HG03520 (cell line): Measurements from ENCODE around the gene ABLIM3.

Experiments
- ATAC-seq: cut with Tn5 transposase; IDR thresholded peaks from one replicate; pipeline ENCODE4 v1.9.1; 2021; ENCODE audit warnings: mild to moderate bottlenecking, moderate library complexity; ENCODE audit not compliant: unreplicated experiment

The ABLIM3 gene

DNA sequence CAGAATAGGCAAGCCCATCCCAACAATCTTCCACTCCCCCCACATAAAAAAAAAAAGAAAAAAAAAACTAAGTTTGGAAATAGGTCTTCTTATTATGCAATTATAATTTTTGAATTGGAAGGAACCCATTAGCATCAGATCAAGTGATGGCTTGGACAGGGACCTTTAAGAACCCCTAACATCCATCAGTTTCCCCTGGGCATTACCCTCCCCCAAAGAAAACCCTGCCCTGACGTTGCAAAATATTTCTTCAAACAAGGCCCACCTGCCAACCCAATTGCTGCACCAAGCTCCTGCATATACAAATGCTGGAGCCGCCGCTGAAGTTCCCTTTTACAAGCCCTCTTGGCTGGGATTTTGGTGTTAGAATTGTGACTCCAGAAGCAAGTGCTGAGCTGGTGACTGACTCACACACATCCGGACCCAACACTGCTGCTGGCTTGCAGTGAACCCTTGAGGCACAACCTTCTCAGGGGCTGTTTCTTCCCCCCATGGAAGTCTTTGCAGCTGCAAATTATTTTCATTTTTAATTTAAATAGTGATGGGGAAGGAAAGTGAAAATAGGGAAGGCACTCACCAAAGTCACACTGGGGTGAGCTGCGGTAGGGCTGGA, 74.3 kb downstream of the ABLIM3 start:
- no peak for ATAC-seq

DNA sequence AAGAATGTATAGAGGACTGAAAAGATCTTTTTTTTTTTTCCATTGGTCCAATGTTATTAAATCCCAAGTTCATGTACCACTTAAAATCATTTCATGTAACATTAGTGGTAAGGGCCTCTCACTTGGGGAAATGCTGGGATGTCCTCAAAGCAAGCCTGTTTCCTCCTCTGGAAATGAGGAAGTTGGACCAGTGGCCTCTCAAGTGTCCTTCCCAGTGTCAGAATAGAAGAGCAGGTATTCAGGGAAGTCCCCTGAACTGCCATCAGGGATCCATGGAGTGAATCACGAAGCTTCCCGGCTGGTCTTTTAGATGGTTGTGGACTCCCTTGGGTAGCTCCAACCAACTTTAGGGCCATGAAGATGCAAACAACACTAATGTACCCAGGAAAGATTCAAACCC, 75.2 kb downstream of the ABLIM3 start:
- no peak for ATAC-seq

DNA sequence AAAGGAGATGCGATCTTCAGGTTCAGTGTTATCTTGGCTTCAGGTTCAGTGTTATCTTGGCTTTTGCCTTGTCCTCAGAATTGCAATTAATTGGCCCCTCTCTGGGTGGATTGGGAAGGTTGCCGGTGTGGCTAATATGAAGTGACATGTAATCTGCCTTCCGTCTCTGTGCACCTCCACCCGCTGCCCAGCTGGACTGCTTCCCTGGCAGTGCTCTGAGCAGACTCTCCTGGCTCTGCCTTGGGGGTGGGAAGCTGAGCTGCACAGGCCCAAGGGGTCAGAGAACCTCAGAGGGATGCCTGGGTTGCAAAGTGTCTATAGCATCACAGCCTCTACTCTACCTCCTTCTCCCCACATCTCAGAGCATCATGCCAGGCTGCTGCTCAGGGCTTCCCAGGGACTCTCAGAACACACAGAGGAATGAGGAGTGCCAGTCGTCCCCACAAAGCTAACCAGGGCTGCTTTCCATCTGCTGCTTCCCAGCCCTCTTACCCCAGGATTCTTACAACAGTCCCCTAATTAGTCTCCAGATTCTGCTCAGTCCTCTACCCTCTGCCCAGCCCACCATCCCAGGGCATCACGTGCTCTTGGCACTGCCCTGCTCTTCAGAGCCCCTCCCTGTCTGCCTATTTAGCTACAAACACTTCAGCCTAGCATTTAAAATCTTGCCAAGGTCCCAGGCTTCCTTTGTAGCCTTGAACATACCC, 76.0 kb downstream of the ABLIM3 start:
- ATAC-seq: no peak

DNA sequence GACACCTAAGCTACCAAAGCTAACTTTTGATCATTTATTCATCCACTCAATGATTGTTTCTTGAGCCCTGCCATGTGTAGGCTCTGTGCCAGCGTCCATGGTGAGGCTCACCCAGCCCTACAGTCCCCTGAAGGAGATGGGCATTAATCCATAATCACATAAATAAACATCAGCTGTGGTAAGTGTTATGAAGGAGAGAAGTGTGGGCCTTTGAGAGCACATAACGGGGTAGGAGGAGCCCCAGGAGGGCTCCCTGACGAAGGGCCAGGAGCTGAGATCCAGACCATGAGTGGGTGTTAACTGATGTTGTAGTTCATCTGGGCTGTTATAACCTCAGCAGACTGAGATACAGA, 76.5 kb downstream of the ABLIM3 start:
- ATAC-seq: no peak

DNA sequence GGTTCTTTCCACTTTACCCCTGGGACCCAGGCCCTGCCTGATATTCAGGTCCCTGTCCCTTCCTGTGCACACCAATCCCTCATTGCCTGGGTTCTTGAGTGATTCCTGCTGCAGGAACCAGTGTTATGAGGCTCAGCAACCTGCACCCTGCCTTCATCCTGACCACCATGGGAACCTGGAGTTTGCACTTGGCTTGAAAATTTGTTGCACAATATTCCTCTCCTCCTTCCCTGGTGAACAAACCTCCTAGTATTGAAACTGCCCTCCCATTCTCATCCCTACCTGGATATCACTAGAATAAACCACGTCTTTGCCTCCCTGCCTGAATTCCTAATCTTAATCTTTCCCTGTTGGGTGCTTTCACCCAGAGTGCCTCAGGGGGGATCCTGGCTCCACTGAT, 78.3 kb downstream of the ABLIM3 start:
- no peak for ATAC-seq

DNA sequence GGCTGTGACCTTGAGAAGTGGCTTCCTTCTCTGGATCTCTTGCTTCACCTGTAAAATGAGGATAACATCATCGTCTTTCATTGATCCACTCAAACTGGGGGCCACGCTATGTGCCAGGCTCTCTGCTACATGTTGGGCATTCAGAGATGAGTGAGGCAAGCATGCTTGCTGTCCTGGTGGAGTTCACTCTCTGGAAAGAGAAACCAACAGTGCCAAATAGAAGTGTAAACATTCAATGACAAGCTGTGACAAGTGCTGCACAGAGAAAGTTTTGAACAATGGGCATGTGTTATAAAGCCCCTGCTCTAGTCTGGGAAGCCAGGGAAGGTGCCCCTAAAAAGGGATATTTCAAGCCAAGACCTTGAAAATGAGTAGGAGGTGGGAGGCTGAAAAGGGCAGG, 79.5 kb downstream of the ABLIM3 start:
- no peak for ATAC-seq

DNA sequence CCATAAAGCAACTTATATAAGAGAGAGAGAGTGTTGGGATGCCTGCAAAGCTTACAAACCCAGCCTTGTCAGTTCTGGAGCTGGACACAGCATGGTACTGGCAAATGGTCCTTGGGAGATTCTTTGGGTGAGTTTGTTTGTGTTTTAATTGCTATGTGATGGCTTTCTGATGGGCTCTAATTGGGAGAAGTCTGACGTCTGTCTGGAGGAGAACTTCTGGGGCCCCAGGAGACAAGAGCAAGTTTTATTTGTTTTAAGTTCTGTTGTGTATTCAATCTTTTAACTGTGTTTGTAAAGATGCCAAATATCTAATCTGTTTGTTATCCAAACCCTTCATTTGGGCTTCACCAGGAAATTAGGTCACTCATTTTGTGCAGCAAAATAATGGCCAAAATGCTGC, 80.0 kb downstream of the ABLIM3 start:
- no peak for ATAC-seq

DNA sequence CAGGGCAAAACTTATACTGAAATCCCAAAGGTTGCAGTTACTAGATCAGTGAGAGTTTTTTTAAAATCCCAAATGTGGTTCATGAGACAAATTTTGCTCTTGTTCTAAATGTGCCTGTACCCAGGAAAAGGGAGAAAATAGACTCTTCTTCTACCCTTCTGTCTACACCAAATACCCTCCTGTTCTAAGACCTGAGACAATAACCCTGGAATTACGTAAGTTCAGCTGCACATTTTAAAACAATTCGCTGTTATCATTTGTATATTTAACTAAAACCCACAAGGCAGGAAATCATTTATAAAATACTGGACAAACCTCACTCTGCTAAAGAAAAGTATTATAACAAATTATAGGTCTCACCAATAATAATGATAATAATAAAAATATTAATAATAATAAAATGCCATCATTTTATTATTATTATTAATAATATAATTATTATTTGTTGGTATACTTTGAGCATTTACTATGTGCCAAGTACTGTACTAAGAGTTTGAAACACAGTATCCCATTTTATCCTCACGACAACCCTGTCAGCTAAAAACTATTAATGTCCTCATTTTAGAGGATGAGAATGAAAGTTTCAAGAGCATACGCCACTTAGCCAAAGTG, 80.5 kb downstream of the ABLIM3 start:
- no peak for ATAC-seq

DNA sequence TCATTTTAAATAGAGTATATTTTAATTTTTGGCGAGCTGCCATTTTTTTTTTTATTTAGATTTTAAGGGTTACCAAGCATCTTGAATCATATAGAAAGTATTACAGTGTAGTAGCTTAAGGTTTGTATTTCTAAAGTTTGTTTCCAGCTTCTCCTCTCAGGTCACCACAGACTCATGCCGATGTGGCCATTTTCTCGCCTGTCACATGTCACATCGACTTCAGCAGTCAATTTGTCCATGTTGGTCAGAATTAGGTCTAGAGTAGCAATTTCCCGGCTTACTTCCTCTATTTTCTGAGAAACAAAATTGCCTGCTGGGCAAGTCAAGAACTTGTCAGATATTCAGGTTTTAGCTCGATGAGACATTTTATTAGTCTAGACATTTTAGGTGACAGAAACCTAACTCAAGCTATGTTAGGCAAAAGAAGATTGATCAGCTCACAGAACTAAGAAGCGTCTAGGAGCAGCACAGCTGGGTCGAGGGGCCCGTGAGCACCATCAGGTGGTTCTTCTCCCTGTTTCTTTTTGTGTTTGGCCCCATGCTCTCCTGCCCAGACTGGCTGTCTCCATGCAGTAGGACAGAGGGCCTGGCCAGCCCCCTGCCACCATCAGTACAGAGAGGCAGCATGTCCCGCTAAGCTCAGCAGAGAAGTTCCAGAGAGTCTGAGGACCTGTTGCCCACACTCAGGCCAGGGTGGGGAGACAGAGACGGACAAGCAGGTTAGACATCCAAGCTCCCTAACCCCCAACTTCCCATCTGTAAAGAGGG, 82.0 kb downstream of the ABLIM3 start:
- ATAC-seq: no peak

DNA sequence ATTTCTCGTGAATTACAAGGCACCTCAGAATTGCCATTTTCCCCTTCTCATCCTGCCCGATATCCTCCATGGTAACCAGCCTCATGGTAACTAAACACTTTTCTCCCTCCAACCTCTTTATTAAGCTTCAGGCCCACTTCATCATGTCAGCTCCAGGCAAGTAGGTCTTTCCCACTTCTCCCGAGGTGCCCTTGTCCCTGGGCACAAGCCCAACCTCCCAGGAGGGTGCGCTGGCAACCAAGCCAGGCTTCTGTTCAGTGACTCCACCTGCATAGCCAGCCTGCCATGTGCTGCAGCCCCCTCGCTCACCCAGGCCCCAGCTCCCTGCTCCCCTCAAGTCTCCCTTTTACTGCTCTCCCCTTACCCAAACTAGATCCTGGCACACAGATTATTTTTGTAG, 83.0 kb downstream of the ABLIM3 start:
- ATAC-seq: no peak

DNA sequence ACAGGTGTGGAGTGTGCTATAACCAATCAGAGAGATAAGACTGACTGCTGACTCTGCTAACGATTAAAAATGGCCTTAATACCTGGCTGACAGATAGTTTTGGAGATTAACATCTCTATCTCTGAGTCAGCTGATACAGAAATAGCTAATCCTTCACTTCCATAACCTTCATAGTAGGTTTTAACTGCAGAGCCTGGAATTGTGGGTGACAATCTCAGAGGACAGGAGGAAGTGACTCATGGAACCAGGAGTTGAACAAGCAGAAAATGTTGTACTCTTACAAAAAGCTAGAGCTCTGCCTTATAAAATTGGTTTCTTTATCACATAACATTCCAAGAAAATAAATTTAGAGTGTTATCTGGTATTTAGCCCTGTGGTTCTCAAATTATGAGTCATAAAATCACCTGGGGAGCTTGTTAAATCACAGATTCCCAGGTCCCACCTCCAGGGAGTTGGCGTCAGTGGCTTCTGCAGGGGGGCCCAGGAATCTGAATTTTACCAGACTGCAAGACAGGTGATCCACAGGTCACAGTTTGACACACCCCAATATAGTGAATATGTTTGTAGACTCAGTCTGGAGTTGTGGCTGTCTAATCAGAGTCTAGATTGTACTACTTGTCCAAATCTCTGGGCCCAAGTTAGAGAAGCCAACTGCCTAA, 86.0 kb downstream of the ABLIM3 start:
- no peak for ATAC-seq

DNA sequence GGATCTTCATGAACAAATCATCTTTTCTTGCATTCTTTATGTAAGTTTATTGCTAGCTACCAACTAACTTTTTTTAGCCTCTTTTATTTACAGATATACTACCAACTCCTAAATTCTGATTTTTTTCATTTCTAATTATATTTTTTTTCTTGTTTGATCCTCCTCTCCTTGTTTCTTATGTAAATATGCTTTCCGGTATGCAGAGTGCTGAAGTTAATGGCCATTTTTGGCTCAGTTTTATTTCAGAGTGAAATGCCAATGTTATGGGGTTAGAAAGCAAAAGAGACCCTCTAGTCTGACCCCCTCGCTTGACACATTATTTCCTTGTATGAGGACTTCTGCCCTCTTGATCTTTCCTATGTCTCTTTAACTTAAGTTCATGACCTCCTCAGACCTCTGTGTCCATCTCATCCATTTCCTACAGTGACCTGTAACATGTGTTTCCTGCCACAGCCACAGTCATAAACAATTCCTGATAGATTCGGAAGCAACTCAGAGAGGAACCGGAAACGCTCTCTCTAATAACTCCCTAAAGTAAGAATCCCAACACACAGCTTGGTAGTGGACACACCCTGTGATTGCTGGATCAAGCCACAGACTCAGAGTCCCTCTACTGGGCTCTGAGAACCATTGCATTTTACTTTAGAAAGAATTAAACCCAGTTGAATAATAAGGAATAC, 87.5 kb downstream of the ABLIM3 start:
- ATAC-seq: no peak

DNA sequence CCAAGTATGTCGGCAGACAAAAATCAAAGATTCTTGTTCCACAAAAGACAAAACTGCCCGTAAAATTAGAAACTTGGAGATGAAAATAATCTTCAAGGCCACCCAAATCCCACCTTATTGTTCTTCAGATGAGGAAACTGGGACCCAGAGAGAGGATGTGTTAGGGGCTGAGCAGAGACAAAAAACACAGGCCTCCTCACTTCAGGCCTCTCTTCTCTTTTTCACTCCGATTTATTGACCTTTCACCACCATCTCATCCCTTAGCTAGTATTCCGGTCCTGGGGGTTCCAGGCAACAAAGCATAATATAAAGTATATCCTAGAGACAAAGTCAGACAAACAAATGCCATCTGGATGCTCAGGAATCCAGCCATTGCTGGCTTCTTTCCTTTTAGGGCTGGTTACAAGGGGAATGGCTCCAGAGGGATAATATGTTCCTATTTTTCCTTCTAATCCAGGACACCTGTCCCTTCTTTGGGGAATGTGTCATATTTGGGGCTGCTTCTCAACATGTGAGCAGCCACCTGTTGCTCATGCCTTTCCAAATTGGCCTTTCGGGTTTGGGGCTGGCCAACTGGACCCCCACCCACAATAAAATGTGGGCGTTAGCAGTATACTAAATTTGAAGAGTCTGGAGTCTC, 88.1 kb downstream of the ABLIM3 start:
- ATAC-seq: no peak

DNA sequence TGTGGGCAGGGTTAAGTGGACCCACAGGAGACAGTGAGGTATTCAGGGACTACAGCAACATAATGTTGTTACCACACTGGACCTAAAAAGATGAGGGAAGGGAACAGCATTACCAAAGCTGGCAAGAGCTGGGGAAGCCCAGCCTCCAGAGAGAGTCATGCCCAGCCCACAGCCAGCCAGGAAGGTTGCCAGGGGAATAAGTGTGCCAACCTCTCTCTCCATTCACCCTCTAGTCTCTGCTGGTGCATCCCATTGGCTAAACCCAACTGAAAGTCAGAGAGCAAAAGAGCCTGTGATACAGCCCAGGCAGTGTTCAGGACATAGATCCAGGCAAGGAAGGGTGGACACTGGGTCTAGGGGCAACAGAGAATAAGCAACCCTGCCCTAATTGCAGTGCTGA, 94.5 kb downstream of the ABLIM3 start:
- no peak for ATAC-seq

DNA sequence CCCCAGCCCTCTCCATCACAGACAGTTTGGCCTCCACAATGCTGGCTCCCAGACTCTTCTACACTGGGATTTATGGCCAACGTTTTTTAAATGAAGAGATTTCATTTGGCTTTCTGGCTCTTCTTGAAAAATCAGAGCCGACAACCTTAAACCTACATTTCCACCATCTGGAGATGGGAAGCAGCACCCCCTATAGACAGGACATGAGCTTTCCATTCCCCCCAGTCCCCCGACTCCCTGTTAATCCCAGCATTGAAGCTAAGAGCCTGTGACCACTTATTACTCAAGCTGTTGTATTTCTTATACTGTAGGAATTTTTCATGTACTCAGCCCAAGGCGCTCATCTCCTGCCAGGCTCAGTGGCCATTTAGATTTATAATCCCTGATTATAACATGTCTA, 96.4 kb downstream of the ABLIM3 start:
- ATAC-seq: no peak

DNA sequence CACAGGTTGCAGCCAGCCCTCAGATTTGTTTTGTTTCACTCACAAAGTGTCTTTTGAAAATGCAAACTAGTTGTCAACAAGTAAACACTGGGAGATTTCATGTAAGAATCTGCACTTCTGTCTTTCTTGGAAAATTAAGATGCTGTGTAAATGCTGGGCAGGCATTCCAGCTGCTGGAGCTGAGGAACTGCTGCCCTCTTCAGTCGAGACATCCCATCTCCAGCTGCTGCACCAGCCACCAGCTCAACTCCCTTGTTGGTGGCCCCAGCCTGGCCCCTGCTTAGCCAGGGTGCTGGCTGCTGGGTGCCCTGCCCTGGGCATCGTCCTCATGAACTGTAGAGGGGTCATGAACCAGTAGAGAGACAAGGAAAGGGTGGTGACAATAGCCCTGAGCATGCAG, 97.2 kb downstream of the ABLIM3 start:
- ATAC-seq: no peak

DNA sequence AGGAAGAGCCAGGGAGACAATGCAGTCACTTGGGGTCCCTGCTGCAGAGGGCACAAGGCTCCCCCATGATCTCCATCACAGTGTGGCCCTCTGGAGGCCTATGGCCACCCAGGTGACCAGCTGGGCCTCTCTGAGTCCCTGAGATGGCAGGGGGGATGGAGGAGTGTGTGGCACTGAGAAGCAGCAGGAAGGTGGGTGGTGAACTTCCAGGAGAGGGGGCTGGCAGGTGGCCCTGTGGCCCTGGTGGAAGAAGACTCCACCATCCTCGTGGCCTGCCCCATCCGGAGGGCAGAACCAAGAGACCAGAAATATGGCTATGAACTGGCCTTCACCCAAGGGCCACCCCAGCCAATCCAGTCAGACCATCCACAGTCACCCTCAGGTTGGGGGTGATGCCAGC, 98.6 kb downstream of the ABLIM3 start:
- no peak for ATAC-seq

DNA sequence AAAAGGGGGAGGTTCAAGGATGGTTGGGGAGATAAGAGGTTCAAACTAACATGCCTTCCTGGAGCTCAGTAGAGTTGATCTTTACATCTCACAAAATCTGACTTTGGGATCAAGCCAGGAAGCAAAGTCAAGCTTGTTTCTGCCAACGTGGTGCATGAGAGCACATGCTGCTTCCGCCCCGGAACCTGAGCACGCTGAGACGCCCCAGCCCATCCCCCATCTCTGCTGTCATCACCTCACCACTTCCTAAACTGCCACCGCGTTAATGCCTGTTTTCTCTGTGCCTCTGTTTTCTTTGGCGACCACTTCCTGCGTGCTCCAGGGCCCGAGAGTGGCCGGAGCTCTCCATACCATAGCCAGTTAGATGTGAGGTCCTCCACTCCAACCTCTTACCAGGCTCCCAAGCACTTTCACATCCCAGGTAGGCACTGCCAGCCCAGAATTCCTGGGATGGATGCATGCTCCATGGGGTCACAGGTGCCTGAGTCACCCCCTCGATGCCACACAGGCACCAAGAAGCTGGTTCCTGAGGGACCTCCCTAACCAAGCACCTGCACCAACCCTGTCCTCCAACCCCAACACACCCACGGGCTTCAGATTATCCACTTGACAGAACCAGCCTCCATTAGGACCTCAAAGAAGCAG, 99.2 kb downstream of the ABLIM3 start:
- ATAC-seq: no peak

DNA sequence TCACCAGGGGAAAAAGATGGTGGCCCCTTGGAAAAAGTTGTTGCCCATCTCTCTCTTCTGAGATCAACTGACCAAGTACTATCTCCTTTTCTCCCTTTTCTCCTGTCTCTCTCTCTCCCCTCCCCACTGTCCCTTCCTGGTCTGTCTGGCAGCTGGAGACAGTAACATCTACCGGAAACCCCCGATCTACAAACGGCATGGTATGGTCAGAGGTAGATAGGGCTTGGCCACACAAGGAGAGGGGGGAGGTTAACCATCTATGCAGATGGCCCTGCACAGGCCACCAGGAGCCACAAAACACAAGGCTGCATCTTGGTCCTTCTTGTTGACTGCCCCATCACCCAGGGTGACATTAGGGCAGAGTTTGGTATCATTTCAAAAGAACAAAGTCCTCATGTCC, 101.0 kb downstream of the ABLIM3 start:
- ATAC-seq: no peak

DNA sequence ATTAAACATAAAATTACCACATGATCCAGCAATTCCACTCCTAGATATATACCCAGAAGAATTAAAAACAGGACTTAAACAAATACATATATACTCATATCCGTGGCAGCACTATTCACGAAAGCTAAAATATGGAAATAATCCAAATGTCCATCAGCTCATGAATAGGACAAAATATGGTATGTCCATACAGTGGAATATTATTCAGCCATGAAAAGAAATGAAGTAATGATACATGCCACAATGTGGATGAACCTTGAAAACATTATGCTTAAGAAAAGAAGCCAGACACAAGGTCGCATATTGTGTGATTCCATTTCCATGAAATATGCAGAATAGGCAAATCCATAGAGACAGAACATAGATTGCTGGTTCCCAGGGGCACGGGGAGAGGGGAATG, 105.6 kb downstream of the ABLIM3 start:
- no peak for ATAC-seq
